ENCODE data around the gene ZNF341.

DNA sequence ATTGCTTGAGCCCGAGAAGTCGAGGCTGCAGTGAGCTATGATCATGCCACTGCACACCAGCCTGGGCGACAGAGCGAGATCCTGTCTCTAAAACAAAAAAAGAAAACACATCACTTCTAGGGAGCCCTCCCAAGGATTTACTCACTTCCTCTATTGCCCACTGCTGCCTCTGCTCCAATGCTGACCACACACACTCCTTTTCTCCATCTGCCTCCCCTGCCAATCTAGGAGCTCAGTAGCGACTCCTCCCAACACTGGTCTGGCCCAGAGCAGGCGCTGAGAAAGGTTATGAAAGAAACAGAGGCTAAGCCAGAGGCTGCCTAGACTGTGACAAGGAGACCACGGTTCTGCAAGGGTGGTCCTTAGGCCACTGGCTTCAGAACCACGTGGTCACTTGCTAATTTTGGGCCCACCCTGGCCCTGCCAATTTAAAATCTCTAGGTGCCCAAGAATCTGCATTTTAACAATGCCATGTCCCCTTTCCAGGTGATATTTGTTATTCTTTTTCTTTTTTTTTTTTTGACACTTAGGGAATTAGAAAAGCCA lies 44.4 kb upstream of the ZNF341 start:
- TF ChIP-seq, protein P1, sequence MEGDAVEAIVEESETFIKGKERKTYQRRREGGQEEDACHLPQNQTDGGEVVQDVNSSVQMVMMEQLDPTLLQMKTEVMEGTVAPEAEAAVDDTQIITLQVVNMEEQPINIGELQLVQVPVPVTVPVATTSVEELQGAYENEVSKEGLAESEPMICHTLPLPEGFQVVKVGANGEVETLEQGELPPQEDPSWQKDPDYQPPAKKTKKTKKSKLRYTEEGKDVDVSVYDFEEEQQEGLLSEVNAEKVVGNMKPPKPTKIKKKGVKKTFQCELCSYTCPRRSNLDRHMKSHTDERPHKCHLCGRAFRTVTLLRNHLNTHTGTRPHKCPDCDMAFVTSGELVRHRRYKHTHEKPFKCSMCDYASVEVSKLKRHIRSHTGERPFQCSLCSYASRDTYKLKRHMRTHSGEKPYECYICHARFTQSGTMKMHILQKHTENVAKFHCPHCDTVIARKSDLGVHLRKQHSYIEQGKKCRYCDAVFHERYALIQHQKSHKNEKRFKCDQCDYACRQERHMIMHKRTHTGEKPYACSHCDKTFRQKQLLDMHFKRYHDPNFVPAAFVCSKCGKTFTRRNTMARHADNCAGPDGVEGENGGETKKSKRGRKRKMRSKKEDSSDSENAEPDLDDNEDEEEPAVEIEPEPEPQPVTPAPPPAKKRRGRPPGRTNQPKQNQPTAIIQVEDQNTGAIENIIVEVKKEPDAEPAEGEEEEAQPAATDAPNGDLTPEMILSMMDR (IDR thresholded peaks at IDR 0.05) = no peak
- TF ChIP-seq POLR2A (IDR thresholded peaks at IDR 0.05) = no peak
